SJCRH30 (cell line): Measurements from ENCODE around the gene TRMT44. TPM values are rescaled to one million over a fixed set of nuclear protein-coding genes. Genes with fewer than 3 reads are reported as not detected.
"Not testable (repeated sequence)": the region's sequence is repeated elsewhere in the genome, so short reads cannot be mapped to it uniquely, and the experiment has no call there.

Experiments used
- DNase-seq, 2 experiments: peaks; one replicate each; pipeline ENCODE4 v3.0.0-alpha.2; 2015 to 2020
- H3K27ac ChIP-seq: fragments of 250-450 bp; sonication (Bioruptor Pico); 2 replicates; pipeline ENCODE4 v1.5.1; 2020; ENCODE audit warnings: mild to moderate bottlenecking, moderate library complexity
- H3K27me3 ChIP-seq: fragments of 250-450 bp; sonication (Bioruptor Pico); 2 replicates; pipeline ENCODE4 v1.5.1; 2020; ENCODE audit warnings: mild to moderate bottlenecking, moderate library complexity
- H3K36me3 ChIP-seq: fragments of 250-450 bp; sonication (Bioruptor Pico); 2 replicates; pipeline ENCODE4 v1.5.1; 2020; ENCODE audit warnings: mild to moderate bottlenecking, moderate library complexity
- H3K4me1 ChIP-seq: fragments of 250-450 bp; sonication (Bioruptor Pico); 2 replicates; pipeline ENCODE4 v1.5.1; 2020; ENCODE audit warnings: mild to moderate bottlenecking, moderate library complexity
- H3K4me3 ChIP-seq: fragments of 250-450 bp; sonication (Bioruptor Pico); 2 replicates; pipeline ENCODE4 v1.5.1; 2020; ENCODE audit warnings: mild to moderate bottlenecking, moderate library complexity
- H3K9me3 ChIP-seq: fragments of 250-450 bp; sonication (Bioruptor Pico); replicated peaks from 2 replicates; pipeline ENCODE4 v1.5.1; 2020; ENCODE audit warnings: mild to moderate bottlenecking, moderate library complexity
- total RNA-seq: library from RNA; depleted of rRNA; stranded (reverse); fragments of >200 nt; shearing (Covaris generic); gene quantifications from 2 replicates; pipeline ENCODE4 v1.2.3, GENCODE V29; 2014

Gene TRMT44
- total RNA-seq, 1 experiment from 2014 or later = 14.3 TPM

DNA sequence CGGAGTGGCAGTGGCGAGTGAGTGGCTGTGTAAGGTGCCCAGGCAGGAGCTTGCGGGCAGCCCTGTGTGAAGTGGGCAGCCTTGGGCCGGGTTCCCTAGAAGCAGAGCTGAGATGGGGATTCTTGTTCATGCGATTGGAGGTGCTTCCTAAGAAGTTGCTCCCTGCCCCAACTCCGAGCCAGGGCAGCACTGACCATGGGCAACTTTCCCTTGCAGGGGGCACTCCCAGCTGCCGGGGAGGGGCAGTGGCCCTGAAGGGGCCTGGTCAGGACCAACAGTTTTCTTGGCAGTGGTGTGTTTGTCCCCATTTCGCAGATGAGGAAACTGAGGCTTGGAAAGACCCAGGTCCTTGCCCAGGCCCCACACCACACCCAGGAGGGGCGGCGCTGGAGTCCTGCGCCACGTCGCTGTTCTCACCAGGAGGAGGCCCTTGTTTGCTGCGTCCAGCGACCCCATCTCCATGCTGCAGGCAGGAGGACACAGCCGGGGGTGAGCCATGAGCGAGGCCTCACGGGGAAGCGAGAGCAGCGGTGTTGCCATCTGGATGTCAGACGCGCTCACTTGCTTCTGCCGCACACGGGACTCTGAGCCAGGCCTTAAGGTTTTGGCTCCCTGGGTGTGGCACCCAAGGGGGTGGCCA lies 68.9 kb downstream of the TRMT44 start:
- H3K27ac ChIP-seq = no peak overlapping the region
- H3K9me3 ChIP-seq = peaks cover 6% of the 10 kb centered on the region; the same call in 1 of the 2 replicates
- no peak overlapping the region for H3K4me3 ChIP-seq
- no peak for DNase-seq
- peaks cover 42% of the 10 kb centered on the region for H3K4me1 ChIP-seq
- H3K36me3 ChIP-seq = no peaks in the 10 kb centered on the region
- no peaks in the 10 kb centered on the region for H3K27me3 ChIP-seq

GRCh38 chr4:8510191-8510590 lies 69.6 kb downstream of the TRMT44 start:
- Histone ChIP-seq H3K27me3 (no peaks in the 10 kb centered on the region), H3K27ac (no peak overlapping the region), H3K9me3 (peaks cover 6% of the 10 kb centered on the region; the same call in 1 of the 2 replicates), H3K4me1 (peaks cover 48% of the 10 kb centered on the region), H3K4me3 (no peak overlapping the region), H3K36me3 (no peaks in the 10 kb centered on the region)
- DNase-seq = no peak

DNA sequence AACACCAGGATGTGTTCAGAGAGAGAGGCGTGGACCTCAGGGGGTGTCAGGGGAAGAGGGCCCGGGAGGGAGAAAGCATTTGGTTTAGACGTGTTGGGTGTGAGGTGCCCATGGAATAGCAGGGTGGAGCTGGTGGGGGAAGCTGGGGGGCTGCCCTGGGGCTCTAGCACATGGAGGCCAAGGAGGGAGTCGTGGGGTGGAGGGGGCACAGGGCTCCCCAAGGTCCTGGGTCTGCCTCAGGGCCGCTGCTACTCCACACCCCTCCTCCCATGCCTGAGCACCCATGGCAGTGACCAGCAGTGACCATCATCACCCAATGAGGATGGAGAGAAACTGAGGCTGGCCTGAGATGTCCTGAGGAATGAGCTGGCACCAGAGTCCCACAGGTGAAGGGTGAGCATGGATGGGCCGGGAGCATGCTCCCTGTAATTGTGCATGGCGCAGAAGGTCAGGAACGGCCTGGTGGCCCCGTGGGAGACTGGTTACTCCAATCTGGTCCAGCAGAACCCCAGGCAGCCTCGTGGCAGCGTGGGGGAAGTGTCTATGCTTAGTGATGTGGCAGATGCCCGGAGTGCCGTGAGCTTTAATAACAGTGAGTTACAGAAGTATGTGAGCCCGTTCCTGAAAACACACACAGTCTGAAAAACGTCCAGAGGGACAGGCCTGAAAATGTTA lies 70.2 kb downstream of the TRMT44 start:
- H3K4me3 ChIP-seq = no peak overlapping the region
- H3K9me3 ChIP-seq = peaks cover 6% of the 10 kb centered on the region; the same call in 1 of the 2 replicates
- no peak overlapping the region for H3K27ac ChIP-seq
- H3K36me3 ChIP-seq = no peaks in the 10 kb centered on the region
- no peaks in the 10 kb centered on the region for H3K27me3 ChIP-seq
- H3K4me1 ChIP-seq = peaks cover 47% of the 10 kb centered on the region
- DNase-seq = no peak

DNA sequence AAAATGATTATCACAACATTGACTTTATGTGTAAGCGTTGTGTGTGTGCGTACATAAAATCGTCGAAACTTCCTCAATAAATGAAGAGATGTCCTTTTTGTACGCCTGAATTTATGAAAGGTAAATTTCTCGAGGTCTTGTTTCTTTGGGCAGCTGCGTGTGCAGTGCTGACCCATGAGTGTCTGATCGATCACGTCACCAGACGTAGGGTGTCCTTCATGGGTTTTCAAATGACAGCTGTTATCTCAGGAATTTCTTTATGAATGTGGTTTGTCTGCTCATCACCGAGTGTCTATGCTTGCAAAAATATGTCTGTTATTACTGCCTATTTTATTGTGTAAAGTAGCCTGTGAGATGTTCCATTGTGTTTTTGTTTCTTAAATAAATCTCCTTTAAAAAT lies 71.9 kb downstream of the TRMT44 start:
- peak overlapping the region; percentile 63 for H3K27ac ChIP-seq

DNA sequence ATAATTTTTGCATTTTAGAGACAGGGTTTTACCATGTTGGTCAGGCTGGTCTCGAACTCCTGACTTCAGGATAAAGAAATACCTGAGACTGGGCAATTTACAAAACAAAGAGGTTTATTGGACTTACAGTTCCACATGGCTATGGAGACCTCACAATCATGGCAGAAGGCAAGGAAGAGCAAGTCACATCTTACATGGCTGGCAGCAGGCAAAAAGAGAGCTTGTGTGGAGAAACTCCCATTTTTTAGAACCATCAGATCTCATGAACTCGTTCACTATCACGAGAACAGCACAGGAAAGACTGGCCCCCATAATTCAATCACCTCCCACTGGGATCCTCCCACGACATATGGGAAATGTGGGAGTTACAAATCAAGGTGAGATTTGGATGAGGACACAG lies 72.5 kb downstream of the TRMT44 start:
- not testable (repeated sequence) for H3K4me3 ChIP-seq, H3K36me3 ChIP-seq, DNase-seq, H3K27me3 ChIP-seq, H3K9me3 ChIP-seq
- H3K27ac ChIP-seq = peak overlapping the region; percentile 63
- H3K4me1 ChIP-seq = peaks cover 45% of the 10 kb centered on the region

More for the DNA sequence above, 71.9 kb downstream of the TRMT44 start:
- peaks cover 6% of the 10 kb centered on the region; the same call in 1 of the 2 replicates for H3K9me3 ChIP-seq
- H3K27me3 ChIP-seq = no peaks in the 10 kb centered on the region
- H3K4me1 ChIP-seq = peaks cover 47% of the 10 kb centered on the region
- H3K4me3 ChIP-seq = no peak overlapping the region
- H3K36me3 ChIP-seq = no peaks in the 10 kb centered on the region
- no peak for DNase-seq

DNA sequence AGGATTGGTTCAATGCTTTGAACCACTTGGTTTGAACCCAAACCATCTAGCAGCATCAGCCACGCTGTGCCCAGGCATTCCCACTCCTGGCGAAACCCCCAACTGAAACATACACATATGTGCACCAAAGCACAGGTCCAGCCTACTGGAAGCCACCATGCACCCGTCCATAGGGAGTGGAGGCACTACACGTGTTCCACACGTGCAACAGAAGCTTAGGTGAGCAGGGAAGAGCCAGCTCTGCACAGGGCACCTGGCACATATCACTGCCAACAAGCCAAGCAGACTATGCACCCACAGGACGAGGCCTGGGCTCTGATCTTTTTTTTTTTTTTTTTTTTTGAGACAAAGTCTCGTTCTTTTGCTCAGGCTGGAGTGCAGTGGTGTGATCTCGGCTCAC lies 73.4 kb downstream of the TRMT44 start:
- Histone ChIP-seq H3K27ac (peak overlapping the region; percentile 92; the same call in 1 of the 2 replicates), H3K36me3 (no peaks in the 10 kb centered on the region), H3K4me3 (no peak overlapping the region), H3K4me1 (peaks cover 45% of the 10 kb centered on the region), H3K27me3 (no peaks in the 10 kb centered on the region), H3K9me3 (peaks cover 6% of the 10 kb centered on the region; the same call in 1 of the 2 replicates)
- DNase-seq = no peak

- DNase-seq = no peak
- Histone ChIP-seq H3K9me3 (peaks cover 6% of the 10 kb centered on the region; the same call in 1 of the 2 replicates), H3K27ac (peak overlapping the region; percentile 92), H3K36me3 (no peaks in the 10 kb centered on the region), H3K4me1 (peaks cover 45% of the 10 kb centered on the region), H3K4me3 (no peak overlapping the region), H3K27me3 (no peaks in the 10 kb centered on the region)
These were observed 73.8 kb downstream of the TRMT44 start for GRCh38 chr4:8514391-8514790.

DNA sequence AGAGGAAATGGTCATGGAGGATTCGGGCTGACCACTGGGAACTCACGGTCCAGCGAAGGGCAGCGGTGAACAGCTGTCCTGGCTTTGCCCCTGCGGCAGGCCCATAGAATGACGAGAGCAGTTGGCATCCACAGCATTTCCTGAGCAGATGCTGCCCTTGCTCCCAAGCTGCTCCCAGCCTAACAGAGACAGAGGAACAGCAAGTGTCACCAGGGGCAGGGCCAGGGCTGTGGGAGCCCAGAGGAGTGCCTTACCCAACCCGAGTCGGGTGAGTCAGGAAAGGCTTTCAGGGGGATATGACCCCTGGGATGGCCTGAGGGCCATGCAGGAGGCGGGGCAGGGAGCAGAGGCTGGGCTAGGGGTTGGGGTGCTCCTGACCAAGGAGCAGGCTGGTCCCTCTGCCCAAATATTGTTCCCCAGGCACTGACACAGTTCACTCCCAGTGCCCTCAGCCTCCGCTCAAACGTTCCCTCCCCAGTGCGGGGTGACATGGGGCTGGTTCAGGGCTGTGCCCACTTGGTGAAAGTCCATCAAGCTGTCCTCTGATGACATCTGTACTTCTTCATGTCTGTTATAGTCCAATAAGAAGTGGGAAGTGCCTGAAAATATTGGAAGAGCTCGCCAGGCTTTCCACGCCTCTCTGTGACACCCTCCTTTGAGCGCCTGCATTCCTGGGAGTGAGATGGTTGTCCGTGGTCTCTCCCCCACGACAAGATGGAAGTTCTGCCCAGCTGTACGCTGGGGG lies 74.9 kb downstream of the TRMT44 start:
- Histone ChIP-seq H3K27ac (peak overlapping the region; percentile 92), H3K27me3 (no peaks in the 10 kb centered on the region), H3K36me3 (no peaks in the 10 kb centered on the region), H3K4me3 (no peak overlapping the region), H3K9me3 (peaks cover 10% of the 10 kb centered on the region), H3K4me1 (peaks cover 47% of the 10 kb centered on the region)
- DNase-seq = peak; percentile 97 to 98

DNA sequence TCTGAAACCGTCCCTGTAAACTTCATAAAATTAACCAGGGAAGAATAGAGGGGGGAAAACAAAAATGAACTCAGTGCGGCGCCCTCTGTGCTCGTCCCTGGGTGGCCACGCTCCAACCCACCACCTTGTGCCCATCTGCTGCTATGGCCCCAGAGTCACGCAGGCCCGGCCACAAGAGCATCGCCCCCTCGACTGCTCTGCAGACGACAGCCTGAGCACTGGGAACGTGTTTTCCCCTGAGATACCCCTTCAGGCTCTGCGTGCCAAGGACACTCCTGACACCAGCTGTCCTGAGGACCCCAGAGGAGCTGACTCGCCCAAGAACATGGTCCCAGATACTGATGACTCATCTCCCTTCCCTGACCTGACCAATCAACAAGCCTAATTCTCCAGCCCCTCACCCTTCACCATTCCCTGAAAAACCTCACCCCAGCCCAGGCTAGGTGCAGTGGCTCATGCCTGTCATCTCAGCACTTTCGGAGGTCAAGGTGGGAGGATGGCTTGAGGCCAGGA lies 75.5 kb downstream of the TRMT44 start:
- H3K9me3 ChIP-seq = peaks cover 16% of the 10 kb centered on the region
- peaks cover 47% of the 10 kb centered on the region for H3K4me1 ChIP-seq
- H3K36me3 ChIP-seq = no peaks in the 10 kb centered on the region
- DNase-seq = peak; percentile 67 to 77
- no peak overlapping the region for H3K4me3 ChIP-seq
- H3K27me3 ChIP-seq = no peaks in the 10 kb centered on the region
- H3K27ac ChIP-seq = peak overlapping the region; percentile 92

- Histone ChIP-seq H3K27ac (peak overlapping the region; percentile 92), H3K4me1 (peaks cover 47% of the 10 kb centered on the region), H3K9me3 (peaks cover 21% of the 10 kb centered on the region), H3K4me3 (no peak overlapping the region), H3K36me3 (no peaks in the 10 kb centered on the region), H3K27me3 (no peaks in the 10 kb centered on the region)
- peak in 1 of 2 experiments; percentile 49 for DNase-seq
These were observed 76.5 kb downstream of the TRMT44 start for GRCh38 chr4:8516996-8517550.

- Histone ChIP-seq H3K4me1 (peaks cover 42% of the 10 kb centered on the region), H3K27me3 (no peaks in the 10 kb centered on the region), H3K9me3 (peaks cover 19% of the 10 kb centered on the region), H3K4me3 (no peak overlapping the region), H3K27ac (no peak overlapping the region), H3K36me3 (no peaks in the 10 kb centered on the region)
- no peak for DNase-seq
These were observed 77.4 kb downstream of the TRMT44 start for GRCh38 chr4:8517946-8518345.

DNA sequence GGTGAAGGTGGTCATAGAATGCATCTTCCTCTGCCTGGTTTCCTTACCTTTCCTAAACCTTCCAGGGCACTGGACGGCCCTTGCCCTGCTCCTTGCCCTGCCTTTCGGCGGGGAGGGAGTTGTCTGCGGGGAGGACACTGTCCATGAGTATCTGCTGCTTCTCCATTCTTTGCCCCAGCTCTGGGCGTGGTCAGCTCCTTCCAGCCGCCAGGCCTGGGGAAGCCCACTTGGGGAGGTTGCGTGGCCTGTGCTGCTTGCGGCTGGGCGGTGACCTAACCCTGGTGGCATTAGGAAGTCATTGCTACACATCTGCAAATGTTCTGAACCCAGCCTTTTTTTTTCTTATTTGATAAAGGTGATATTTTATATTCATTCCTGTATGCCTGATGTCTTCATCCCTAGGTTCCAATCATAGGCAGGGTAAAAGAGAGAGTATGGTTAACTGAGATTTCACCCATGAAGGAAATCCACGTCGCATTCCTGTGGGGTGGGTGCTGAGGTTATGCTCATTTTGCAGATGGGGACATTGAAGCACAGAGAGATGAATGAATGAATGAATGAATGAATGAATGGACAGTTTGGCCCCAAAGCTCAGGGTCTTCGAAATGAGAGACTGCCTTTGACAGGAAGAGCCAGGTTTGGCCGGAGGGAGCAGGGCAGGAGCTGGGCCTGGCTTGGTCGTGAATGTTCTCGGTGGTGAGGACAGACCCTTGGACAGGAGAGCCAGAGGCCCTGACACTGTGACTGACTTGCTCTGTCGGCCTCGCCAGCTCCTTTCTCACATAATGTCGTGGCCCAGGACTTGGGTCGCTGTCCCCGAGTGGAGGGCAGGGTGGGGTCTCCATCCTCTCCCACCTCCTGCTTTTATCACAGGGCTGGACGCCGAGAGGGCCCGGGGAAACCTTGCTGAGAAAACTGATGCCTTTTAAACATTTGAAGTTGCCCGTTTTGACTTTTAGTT lies 81.9 kb downstream of the TRMT44 start:
- Histone ChIP-seq H3K27me3 (no peaks in the 10 kb centered on the region), H3K4me1 (peaks cover 34% of the 10 kb centered on the region), H3K27ac (no peak overlapping the region), H3K9me3 (peaks cover 15% of the 10 kb centered on the region), H3K4me3 (no peak overlapping the region), H3K36me3 (no peaks in the 10 kb centered on the region)
- DNase-seq = no peak

- peaks cover 15% of the 10 kb centered on the region for H3K9me3 ChIP-seq
- no peaks in the 10 kb centered on the region for H3K36me3 ChIP-seq
- no peaks in the 10 kb centered on the region for H3K27me3 ChIP-seq
- DNase-seq = no peak
- peaks cover 35% of the 10 kb centered on the region for H3K4me1 ChIP-seq
- no peak overlapping the region for H3K27ac ChIP-seq
- H3K4me3 ChIP-seq = no peak overlapping the region
These were observed 82.6 kb downstream of the TRMT44 start for GRCh38 chr4:8523175-8523574.

DNA sequence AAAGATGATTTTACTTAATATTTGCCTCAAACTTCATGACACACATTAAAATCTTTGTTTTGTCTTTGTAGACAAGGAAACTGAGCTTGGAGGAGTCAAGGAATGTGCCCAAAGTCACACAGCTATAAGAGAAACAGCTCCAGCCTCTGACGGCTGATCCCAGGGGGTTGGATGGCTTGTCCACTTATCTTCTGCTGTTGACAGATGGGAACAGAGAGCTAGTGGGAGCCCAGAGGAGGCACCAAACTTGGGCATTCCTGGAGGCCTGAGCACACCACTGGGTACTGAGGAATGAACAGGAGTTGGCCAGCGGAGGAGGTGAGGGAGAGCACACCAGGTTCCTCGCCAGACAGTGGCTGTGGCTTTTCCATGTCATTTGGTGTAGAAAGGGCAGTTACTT lies 83.2 kb downstream of the TRMT44 start:
- Histone ChIP-seq H3K36me3 (no peaks in the 10 kb centered on the region), H3K4me1 (peaks cover 41% of the 10 kb centered on the region), H3K27ac (no peak overlapping the region), H3K27me3 (no peaks in the 10 kb centered on the region), H3K4me3 (no peak overlapping the region), H3K9me3 (peaks cover 15% of the 10 kb centered on the region)
- DNase-seq = no peak
